Subcutaneous adipose tissue (tissue), 4 donors: Measurements from ENCODE around the gene ZNF648. TPM values are rescaled to one million over a fixed set of nuclear protein-coding genes. Genes with fewer than 3 reads are reported as not detected.

Source experiments
- total RNA-seq, 4 donors: library from RNA; depleted of rRNA; stranded (reverse); fragments of >200 nt; gene quantifications; one replicate each; pipeline ENCODE4 v1.1.0, GENCODE V29; 2016
- TF ChIP-seq, protein P1 (sequence below): fragments of 450-650 bp; IDR thresholded peaks from one replicate; pipeline ENCODE4 v1.5.1; 2016; ENCODE audit warnings: low read depth, mild to moderate bottlenecking, control low read depth, antibody characterized with exemption, moderate library complexity

Gene ZNF648
- total RNA-seq, 4 donors from 2014 or later: 0.17 to 0.19 TPM; not detected in 2

- TF ChIP-seq, protein P1, sequence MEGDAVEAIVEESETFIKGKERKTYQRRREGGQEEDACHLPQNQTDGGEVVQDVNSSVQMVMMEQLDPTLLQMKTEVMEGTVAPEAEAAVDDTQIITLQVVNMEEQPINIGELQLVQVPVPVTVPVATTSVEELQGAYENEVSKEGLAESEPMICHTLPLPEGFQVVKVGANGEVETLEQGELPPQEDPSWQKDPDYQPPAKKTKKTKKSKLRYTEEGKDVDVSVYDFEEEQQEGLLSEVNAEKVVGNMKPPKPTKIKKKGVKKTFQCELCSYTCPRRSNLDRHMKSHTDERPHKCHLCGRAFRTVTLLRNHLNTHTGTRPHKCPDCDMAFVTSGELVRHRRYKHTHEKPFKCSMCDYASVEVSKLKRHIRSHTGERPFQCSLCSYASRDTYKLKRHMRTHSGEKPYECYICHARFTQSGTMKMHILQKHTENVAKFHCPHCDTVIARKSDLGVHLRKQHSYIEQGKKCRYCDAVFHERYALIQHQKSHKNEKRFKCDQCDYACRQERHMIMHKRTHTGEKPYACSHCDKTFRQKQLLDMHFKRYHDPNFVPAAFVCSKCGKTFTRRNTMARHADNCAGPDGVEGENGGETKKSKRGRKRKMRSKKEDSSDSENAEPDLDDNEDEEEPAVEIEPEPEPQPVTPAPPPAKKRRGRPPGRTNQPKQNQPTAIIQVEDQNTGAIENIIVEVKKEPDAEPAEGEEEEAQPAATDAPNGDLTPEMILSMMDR: no peak
Observed at GRCh38 chr1:182015360-182015759, 46.2 kb downstream of the ZNF648 start.

GRCh38 chr1:182004601-182005000 is 56.9 kb downstream of the ZNF648 start:
- TF ChIP-seq, protein P1: no peak
